Stimulated activated naive CD4-positive, alpha-beta T cell treated with Interleukin-2 at 50 U/mL for 16 hours (primary cell): ENCODE data around the gene TGM5.
A peak's percentile ranks its signal among the peaks of the same experiment; 100 is the strongest.
"Not testable (repeated sequence)": the region's sequence is repeated elsewhere in the genome, so short reads cannot be mapped to it uniquely, and the experiment has no call there.

ENCODE experiments used
- DNase-seq: peaks from one replicate; lab custom pipeline; 2025; lab: John Stamatoyannopoulos, UW

Gene TGM5

GRCh38 chr15:43214592-43215295 is 52.0 kb downstream of the TGM5 start:
- no peak for DNase-seq

- DNase-seq = no peak
Observed at GRCh38 chr15:43214169-43214568, 52.6 kb downstream of the TGM5 start.

GRCh38 chr15:43213466-43213865 is 53.3 kb downstream of the TGM5 start:
- no peak for DNase-seq

- no peak for DNase-seq
Observed at GRCh38 chr15:43212951-43213350, 53.8 kb downstream of the TGM5 start.

GRCh38 chr15:43212299-43212698 is 54.4 kb downstream of the TGM5 start:
- DNase-seq = no peak

GRCh38 chr15:43211224-43211735 is 55.4 kb downstream of the TGM5 start:
- no peak for DNase-seq

- DNase-seq = no peak
Observed at GRCh38 chr15:43210807-43211206, 55.9 kb downstream of the TGM5 start.

- no peak for DNase-seq
Observed at GRCh38 chr15:43210172-43210745, 56.5 kb downstream of the TGM5 start.

GRCh38 chr15:43209059-43209824 is 57.5 kb downstream of the TGM5 start:
- DNase-seq = no peak

GRCh38 chr15:43208052-43209002 is 58.4 kb downstream of the TGM5 start:
- no peak for DNase-seq

- no peak for DNase-seq
Observed at GRCh38 chr15:43207024-43207423, 59.7 kb downstream of the TGM5 start.

GRCh38 chr15:43206054-43206453 is 60.7 kb downstream of the TGM5 start:
- no peak for DNase-seq

- DNase-seq = peak; percentile 26
Observed at GRCh38 chr15:43204016-43204901, 62.5 kb downstream of the TGM5 start.

- no peak for DNase-seq
Observed at GRCh38 chr15:43199945-43200488, 66.7 kb downstream of the TGM5 start.

- DNase-seq = no peak
Observed at GRCh38 chr15:43198992-43199391, 67.7 kb downstream of the TGM5 start.

GRCh38 chr15:43198556-43198955 is 68.2 kb downstream of the TGM5 start:
- not testable (repeated sequence) for DNase-seq

- not testable (repeated sequence) for DNase-seq
Observed at GRCh38 chr15:43197773-43198172, 69.0 kb downstream of the TGM5 start.

- DNase-seq = no peak
Observed at GRCh38 chr15:43196760-43197548, 69.8 kb downstream of the TGM5 start.

GRCh38 chr15:43194795-43195194 is 71.9 kb downstream of the TGM5 start:
- DNase-seq = no peak

- no peak for DNase-seq
Observed at GRCh38 chr15:43193710-43194109, 73.0 kb downstream of the TGM5 start.
